GM11168 (cell line): Measurements from ENCODE around the gene ULK4.
"Not testable (repeated sequence)": the region's sequence is repeated elsewhere in the genome, so short reads cannot be mapped to it uniquely, and the experiment has no call there.

Experiments
- in situ Hi-C: fragments of 300-500 bp; cut with MboI; formaldehyde crosslinking; loops from one replicate; pipeline ENCODE4 v1.12.0; 2022; ENCODE audit warnings: low sequenced_read_pairs; ENCODE audit not compliant: unreplicated experiment

Gene ULK4

GRCh38 chr3:41808152-41808551, 153.8 kb downstream of the ULK4 start:
- in situ Hi-C loops: no loop called here

GRCh38 chr3:41794748-41795589, 166.9 kb downstream of the ULK4 start:
- in situ Hi-C loops: no loop called here

DNA sequence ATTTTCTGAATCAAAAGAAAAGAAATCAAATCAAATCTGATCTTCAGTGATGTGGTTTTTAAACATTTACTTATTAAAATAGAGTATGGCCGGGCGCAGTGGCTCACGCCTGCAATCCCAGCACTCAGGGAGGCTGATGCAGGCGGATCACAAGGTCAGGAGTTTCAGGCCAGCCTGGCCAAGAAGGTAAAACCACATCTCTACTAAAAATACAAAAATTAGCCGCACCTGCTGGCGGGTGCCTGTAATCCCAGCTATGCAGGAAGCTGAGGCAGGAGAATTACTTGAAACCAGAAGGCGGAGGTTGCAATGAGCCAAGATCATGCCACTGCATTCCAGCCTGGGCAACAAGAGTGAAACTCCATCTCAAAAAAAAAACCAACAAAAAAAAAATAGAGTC, 169.1 kb downstream of the ULK4 start:
- in situ Hi-C loops: no loop called here

DNA sequence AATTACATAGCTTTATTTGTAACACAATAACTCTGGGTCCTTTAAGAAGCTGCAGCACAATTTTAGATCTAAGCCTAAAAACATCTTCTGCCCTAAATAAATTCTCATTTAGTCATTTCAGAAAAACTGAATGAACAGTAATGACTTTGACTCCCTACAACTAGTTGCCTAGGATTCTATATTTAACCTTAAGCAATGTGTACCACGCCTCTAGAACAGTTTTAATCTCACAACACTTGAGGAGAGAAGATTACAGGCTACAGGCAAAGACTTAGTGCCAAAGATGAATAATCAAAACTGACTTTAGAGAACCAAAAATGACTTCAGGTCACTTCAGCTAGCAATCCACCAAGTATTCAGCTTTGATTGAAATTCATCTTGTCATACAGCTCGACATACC, 192.8 kb downstream of the ULK4 start:
- in situ Hi-C loops: no loop called here

DNA sequence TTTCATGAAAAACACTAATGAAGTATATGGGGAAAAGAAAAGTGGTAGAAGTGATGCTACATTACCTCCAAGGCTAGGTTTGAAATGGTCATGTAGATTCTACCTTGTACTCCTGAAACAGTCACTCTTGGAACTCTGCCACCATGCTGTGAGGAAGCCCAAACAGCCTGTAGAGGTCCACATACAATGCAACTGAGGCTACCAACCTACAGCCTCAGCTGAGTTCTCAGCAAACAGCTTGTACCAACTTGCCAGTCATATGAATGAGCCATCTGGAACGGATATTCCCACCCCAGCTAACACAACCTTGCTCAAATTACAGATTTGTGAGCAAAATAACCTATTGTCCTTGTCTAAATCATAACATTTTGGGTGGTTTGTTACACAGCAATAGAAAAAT, 193.5 kb downstream of the ULK4 start:
- in situ Hi-C loops: no loop called here

GRCh38 chr3:41762867-41763266, 199.0 kb downstream of the ULK4 start:
- in situ Hi-C loops: not testable (repeated sequence)

DNA sequence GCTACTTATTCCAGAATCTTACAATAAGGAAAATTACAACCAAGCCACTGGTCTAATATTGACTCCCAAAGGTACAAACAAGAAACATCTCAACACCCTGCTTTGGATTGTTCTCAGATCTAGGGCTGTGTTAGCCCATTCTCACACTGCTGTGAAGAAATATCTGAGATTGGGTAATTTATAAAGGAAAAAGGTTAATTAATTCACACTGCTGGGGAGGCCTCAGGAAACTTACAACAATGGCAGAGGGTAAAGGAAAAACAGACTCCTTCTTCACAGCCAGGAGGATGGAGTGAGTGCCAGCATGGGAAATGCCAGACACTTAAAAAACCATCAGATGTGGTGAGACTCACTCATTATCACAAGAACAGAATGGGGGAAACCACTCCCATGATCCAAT, 208.3 kb downstream of the ULK4 start:
- in situ Hi-C loops: no loop called here

- in situ Hi-C loops: no loop called here
These were observed 210.3 kb downstream of the ULK4 start for GRCh38 chr3:41751597-41751996.

- in situ Hi-C loops: no loop called here
These were observed 211.9 kb downstream of the ULK4 start for GRCh38 chr3:41749988-41750387.

DNA sequence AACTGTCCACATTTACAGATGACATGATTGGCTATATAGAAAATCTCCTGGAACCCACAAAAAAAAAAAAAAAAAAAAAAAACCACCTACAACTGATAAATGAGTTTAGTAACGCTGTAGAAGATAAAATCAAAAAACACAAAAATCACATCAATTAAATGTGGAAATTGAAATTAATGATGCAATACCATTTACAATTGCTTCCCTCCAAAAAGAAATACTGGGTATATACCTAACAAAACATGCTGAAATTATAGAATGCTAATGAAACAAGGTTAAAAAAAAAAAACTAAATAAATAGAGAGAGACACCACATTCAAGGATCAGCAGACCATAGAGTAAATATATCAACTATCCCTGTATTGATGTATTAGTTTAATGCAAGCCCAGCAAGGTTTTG, 215.7 kb downstream of the ULK4 start:
- in situ Hi-C loops: no loop called here

DNA sequence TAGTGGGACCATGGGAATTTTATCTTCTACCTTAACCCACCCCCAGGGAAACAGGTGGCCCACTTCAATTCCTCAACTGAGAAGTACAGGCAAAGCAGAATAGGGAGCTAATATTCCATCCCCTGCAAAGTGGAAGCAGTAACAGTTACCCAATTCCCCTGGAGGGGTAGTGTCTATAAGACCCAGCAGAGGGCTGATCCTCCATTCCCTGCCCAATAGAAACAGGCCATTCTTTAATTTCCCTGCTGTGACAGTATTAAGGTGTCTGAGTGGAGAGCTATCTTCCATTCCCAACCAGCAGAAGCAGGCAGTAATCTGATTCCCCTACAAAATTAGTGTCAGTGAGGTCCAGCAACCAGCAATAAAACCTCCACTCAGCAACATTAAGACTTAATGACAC, 219.8 kb downstream of the ULK4 start:
- in situ Hi-C loops: no loop called here

DNA sequence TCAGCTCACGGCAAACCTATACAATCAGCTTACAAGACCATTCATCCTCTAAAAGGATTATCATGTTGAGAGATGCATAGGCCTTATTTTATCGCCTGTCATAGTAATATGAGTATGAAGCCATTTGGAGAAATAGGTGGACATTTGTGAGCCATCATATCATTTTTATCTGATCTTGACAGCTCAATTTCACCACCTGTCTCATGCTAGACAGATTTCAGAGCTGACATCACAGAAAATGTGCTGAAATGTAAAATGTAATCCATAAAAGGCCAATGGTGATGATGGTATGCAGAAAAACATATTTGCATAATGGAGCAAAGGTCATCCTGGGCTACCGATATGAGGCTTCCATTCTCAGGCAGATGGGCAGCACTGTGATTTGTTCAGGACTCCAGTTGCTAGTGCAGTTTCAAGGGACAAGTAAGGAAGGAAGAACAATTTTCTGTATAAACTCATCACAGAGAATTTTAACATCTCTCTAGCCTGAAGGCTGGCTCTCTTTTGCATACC, 221.5 kb downstream of the ULK4 start:
- in situ Hi-C loops: no loop called here

DNA sequence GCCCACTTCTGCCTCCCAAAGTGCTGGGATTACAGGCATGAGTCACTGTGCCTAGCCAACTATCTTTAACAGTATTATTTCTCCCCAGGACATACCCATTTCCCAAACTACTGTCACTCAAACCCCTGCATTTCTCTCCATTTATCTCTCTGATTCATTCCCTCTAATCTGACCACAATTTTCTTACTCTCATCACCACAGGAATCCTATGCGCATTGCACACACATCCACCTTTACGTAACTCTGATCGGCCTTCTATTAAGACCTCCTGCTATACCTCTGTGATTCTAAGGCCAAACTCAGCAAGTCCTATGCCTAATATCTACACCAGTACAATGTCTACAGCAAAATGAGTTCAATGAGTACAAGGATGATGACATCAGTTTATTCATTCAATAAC, 235.0 kb downstream of the ULK4 start:
- in situ Hi-C loops: no loop called here

GRCh38 chr3:41717641-41718040, 244.3 kb downstream of the ULK4 start:
- in situ Hi-C loops: no loop called here

GRCh38 chr3:41716471-41716870, 245.4 kb downstream of the ULK4 start:
- in situ Hi-C loops: no loop called here

DNA sequence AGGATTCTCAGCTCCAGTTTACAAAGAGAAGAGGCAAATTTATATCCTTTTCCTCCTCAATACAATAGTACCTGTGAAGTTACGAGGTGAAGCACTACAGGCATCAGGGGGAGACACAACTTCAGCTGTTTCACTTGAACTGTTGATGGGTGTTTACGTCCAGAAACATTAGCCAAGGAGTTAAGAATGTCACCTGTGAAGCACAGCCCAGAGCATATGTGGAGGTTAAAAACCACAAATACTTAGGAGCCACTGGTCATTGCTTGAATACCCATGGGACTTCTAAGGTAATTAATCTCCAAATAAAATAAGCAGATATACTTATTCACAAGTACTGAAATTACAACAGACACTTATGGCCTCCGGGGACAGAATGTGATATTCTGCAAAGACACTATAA, 246.5 kb downstream of the ULK4 start:
- in situ Hi-C loops: no loop called here

GRCh38 chr3:41711651-41712050, 250.3 kb downstream of the ULK4 start:
- in situ Hi-C loops: no loop called here

GRCh38 chr3:41710646-41711388, 251.1 kb downstream of the ULK4 start:
- in situ Hi-C loops: no loop called here

DNA sequence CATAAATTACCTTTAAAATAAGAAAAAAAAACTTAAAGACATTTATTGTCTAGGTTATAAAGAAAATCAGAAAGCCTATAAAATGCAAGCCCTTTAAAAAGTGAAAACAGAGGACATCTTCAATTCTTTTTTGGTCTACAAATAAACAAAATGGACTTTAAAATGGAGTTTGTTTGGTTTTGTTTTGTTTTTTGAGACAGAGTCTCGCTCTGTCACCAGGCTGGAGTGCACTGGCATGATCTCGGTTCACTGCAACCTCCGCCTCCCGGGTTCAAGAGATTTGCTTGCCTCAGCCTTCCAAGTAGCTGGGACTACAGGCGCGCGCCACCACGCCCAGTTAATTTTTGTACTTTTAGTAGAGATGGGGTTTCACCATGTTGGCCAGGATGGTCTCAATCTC, 252.7 kb downstream of the ULK4 start:
- in situ Hi-C loops: not testable (repeated sequence)

DNA sequence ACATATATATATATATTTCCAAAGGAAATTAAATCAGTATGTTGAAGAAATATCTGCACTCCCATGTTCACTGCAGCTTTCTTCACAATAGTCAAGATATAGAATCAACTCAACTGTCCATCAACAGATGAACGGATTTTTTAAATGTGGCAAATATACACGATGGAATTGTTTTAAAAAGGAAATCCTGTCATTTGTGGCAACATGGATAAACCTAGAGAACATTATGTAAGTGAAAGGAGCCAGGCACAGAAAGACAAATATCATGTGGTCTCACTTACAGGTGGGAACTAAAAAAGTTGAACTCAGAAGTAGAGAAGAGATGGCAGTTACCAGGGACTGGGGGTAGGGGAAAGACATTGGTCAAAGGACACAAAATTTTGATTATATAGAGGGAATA, 253.7 kb downstream of the ULK4 start:
- in situ Hi-C loops: no loop called here

GRCh38 chr3:41705893-41706292, 256.0 kb downstream of the ULK4 start:
- in situ Hi-C loops: no loop called here
